ENCODE measurements around the gene AGBL5. TPM values are rescaled to one million over a fixed set of nuclear protein-coding genes. Genes with fewer than 3 reads are reported as not detected.

The AGBL5 gene
- total and polyA plus RNA-seq, 2 donors (not counting 1 experiment from before 2014, with no cell fraction given), result 10.0 to 17.5 TPM

- H3K27me3 ChIP-seq (replicated peaks in 1 of 4; ENCODE audit: control extremely low read depth in 1 of 4, control insufficient read depth in 3 of 4, insufficient read depth in 4 of 4, low read length in 3 of 4), result no peaks in the 10 kb centered on the region
- POLR2A ChIA-PET, result interaction anchor here (0.8 to 3.4 kb wide), 6 partner anchors 11 to 141 kb away, joined by 3 to 48 read pairs (median 5); partner anchors contain the start of genes AGBL5, ATRAID, KHK and PREB
- peaks cover 17% of the 10 kb centered on the region for H4K20me1 ChIP-seq (ENCODE audit: control insufficient read depth, insufficient read depth, low read length, poor library complexity, severe bottlenecking)
- peak overlapping the region; percentile 95 for H3K27ac Mint-ChIP-seq
- H3K4me1 Mint-ChIP-seq, result peaks cover 58% of the 10 kb centered on the region
- peak overlapping the region; percentile 82 for H2AFZ ChIP-seq (ENCODE audit: insufficient read depth, low read depth, low read length, poor library complexity, severe bottlenecking)
- no peak for DNase-seq
- H3K4me1 ChIP-seq (ENCODE audit: control insufficient read depth in 2 of 2, insufficient read depth in 2 of 2, low read length in 2 of 2), result peaks cover 33 to 41% of the 10 kb centered on the region in 2 donors
- H3K36me3 ChIP-seq (replicated peaks in 1 of 2; ENCODE audit: control extremely low read depth in 1 of 2, control insufficient read depth in 1 of 2, extremely low read depth in 1 of 2, insufficient read depth in 2 of 2, low read length in 1 of 2), result peaks cover 6 to 32% of the 10 kb centered on the region in 2 experiments
- H3K79me2 ChIP-seq (ENCODE audit: control insufficient read depth, insufficient read depth, low read length), result peaks cover 39% of the 10 kb centered on the region
- peak overlapping the region; percentile 99 for H3K4me3 Mint-ChIP-seq
- peak overlapping the region; percentile 83 for H3K9ac ChIP-seq (ENCODE audit: low read length)
- H3K9me3 Mint-ChIP-seq (ENCODE audit: insufficient read depth), result no peaks in the 10 kb centered on the region
- no peaks in the 10 kb centered on the region for H3K27me3 Mint-ChIP-seq
- no peak for TF ChIP-seq CTCF (IDR thresholded peaks at IDR 0.05)
- TF ChIP-seq EZH2 (IDR thresholded peaks at IDR 0.05; ENCODE audit: borderline replicate concordance, insufficient read depth, low read depth, low read length, poor library complexity, severe bottlenecking), result no peak
- intact Hi-C loops (cut with micrococcal nuclease), result loop anchor here (1.0 to 2.0 kb wide), 7 partner anchors 11 to 300 kb away; partner anchors contain the start of genes AGBL5, EIF2B4, KHK and PREB
- CTCF ChIA-PET, result interaction anchor here (0.6 to 3.3 kb wide), 11 partner anchors 11 to 558 kb away, joined by 3 to 30 read pairs (median 7); partner anchors contain the start of genes AGBL5, CCDC121 and KHK
- no peaks in the 10 kb centered on the region for H3K9me3 ChIP-seq (ENCODE audit: control extremely low read depth in 1 of 3, control insufficient read depth in 2 of 3, insufficient read depth in 1 of 3, low read length in 2 of 3)
- ATAC-seq (ENCODE audit: low read depth), result no peak
- H3K4me2 ChIP-seq (replicated peaks; ENCODE audit: low read depth, low read length, poor library complexity, severe bottlenecking), result peak overlapping the region; percentile 90
- H3K4me3 ChIP-seq (ENCODE audit: control extremely low read depth in 1 of 5, extremely low read depth in 1 of 5, insufficient read depth in 1 of 5, low read depth in 2 of 5, low read length in 4 of 5), result peak overlapping the region; percentile 79 to 91 (median 88)
- 4% methylated on average over 10 of the region's 11 CpGs for WGBS (ENCODE audit: insufficient coverage)
- peak overlapping the region; percentile 64 to 87 for H3K27ac ChIP-seq (ENCODE audit: low read length in 2 of 2)
Measured at GRCh38 chr2:27070653-27071276, 19.3 kb downstream of the AGBL5 start.
